Adrenal gland (tissue), 5 donors: ENCODE measurements around the gene JAM3.
"Not testable (repeated sequence)": the region's sequence is repeated elsewhere in the genome, so short reads cannot be mapped to it uniquely, and the experiment has no call there.

ENCODE experiments used
- POLR2A ChIP-seq, 2 donors: fragments of 450-650 bp; IDR thresholded peaks; one replicate each; pipeline ENCODE4 v1.6.1; 2017; ENCODE audit warnings: antibody characterized with exemption in 2 of 2, mild to moderate bottlenecking in 2 of 2, moderate library complexity in 1 of 2
- TF ChIP-seq, protein P1 (sequence below), 6 experiments: fragments of 450-650 bp in 4 of 6; fragments of 200-600 bp in 2 of 6; sonication (generic) in 1 of 6; IDR thresholded peaks; 1 replicate in 5 of 6; 2 replicates in 1 of 6; pipeline versions ENCODE4 v1.5.1 to v1.8.0; 2016 to 2021; ENCODE audit warnings: antibody characterized with exemption in 6 of 6, mild to moderate bottlenecking in 2 of 6, moderate library complexity in 1 of 6
- donor health status: DM: no; HTN: no; CAD: no.

DNA sequence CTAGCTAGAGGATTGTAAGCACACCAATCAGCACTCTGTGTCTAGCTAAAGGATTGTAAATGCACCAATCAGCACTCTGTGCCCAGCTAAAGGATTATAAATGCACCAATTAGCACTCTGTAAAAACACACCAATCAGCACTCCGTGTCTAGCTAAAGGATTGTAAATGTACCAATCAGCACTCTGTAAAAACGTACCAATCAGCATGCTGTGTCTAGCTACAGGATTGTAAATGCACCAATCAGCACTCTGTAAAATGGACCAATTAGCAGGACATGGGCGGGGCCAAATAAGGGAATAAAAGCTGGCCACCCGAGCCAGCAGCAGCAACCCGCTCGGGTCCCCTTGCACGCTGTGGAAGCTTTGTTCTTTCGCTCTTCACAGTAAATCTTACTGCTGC, 119.2 kb downstream of the JAM3 start:
- TF ChIP-seq POLR2A (IDR thresholded peaks at IDR 0.05), result not testable (repeated sequence)
- TF ChIP-seq, protein P1, sequence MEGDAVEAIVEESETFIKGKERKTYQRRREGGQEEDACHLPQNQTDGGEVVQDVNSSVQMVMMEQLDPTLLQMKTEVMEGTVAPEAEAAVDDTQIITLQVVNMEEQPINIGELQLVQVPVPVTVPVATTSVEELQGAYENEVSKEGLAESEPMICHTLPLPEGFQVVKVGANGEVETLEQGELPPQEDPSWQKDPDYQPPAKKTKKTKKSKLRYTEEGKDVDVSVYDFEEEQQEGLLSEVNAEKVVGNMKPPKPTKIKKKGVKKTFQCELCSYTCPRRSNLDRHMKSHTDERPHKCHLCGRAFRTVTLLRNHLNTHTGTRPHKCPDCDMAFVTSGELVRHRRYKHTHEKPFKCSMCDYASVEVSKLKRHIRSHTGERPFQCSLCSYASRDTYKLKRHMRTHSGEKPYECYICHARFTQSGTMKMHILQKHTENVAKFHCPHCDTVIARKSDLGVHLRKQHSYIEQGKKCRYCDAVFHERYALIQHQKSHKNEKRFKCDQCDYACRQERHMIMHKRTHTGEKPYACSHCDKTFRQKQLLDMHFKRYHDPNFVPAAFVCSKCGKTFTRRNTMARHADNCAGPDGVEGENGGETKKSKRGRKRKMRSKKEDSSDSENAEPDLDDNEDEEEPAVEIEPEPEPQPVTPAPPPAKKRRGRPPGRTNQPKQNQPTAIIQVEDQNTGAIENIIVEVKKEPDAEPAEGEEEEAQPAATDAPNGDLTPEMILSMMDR (IDR thresholded peaks at IDR 0.05), result not testable (repeated sequence)
